Keratinocyte (primary cell): Measurements from ENCODE around the gene METAP1. TPM values are rescaled to one million over a fixed set of nuclear protein-coding genes. Genes with fewer than 3 reads are reported as not detected.

Source experiments
- DNase-seq: peaks from one replicate; pipeline ENCODE4 v3.0.0-alpha.2; 2011; ENCODE audit warnings: low read depth, missing footprints, low spot score
- FAIRE-seq: peaks from 2 replicates; lab custom pipeline; 2011; peaks lifted over from hg19 to GRCh38; lab: Jason Lieb, UNC
- H2AFZ ChIP-seq: 2 replicates; pipeline ENCODE4 v1.6.0; 2012; ENCODE audit warnings: low read length, control low read depth, inconsistent platforms; ENCODE audit not compliant: control insufficient read depth
- H3K27ac ChIP-seq: 2 replicates; pipeline ENCODE4 v1.5.1; 2011; ENCODE audit warnings: low read length; ENCODE audit not compliant: control insufficient read depth, insufficient read depth
- H3K27me3 ChIP-seq: 3 replicates; pipeline ENCODE4 v1.6.0; 2011; ENCODE audit warnings: low read length; ENCODE audit not compliant: control insufficient read depth, insufficient read depth; ENCODE audit errors: extremely low read depth
- H3K36me3 ChIP-seq, 2 experiments: 2 replicates in 1 of 2; 3 replicates in 1 of 2; pipeline ENCODE4 v1.5.1; 2011; ENCODE audit warnings: low read length in 2 of 2, mild to moderate bottlenecking in 1 of 2; ENCODE audit not compliant: control insufficient read depth in 2 of 2, insufficient read depth in 2 of 2; ENCODE audit errors: extremely low read depth in 1 of 2
- H3K4me1 ChIP-seq: 3 replicates; pipeline ENCODE4 v1.5.1; 2011; ENCODE audit warnings: low read length; ENCODE audit not compliant: control insufficient read depth, insufficient read depth; ENCODE audit errors: extremely low read depth
- H3K4me2 ChIP-seq: 3 replicates; pipeline ENCODE4 v1.6.0; 2011; ENCODE audit warnings: low read depth, low read length; ENCODE audit not compliant: control insufficient read depth, insufficient read depth; ENCODE audit errors: extremely low read depth
- H3K4me3 ChIP-seq, 3 experiments: fragments of 200-600 bp in 1 of 3; sonication (generic) in 1 of 3; 2 replicates in 2 of 3; 3 replicates in 1 of 3; pipeline ENCODE4 v1.5.1; 2011 to 2016; ENCODE audit warnings: low read length in 3 of 3, mild to moderate bottlenecking in 3 of 3, control low read depth in 2 of 3, inconsistent platforms in 1 of 3, low read depth in 1 of 3, mixed read lengths in 1 of 3, mixed run types in 1 of 3, moderate library complexity in 1 of 3; ENCODE audit not compliant: control insufficient read depth in 2 of 3, insufficient read depth in 2 of 3; ENCODE audit errors: extremely low read depth in 1 of 3
- H3K79me2 ChIP-seq: 2 replicates; pipeline ENCODE4 v1.6.0; 2012; ENCODE audit warnings: low read length; ENCODE audit not compliant: control insufficient read depth, insufficient read depth
- H3K9ac ChIP-seq: 3 replicates; pipeline ENCODE4 v1.6.0; 2011; ENCODE audit warnings: low read length; ENCODE audit not compliant: control insufficient read depth, insufficient read depth; ENCODE audit errors: extremely low read depth
- H3K9me1 ChIP-seq: 3 replicates; pipeline ENCODE4 v1.6.0; 2011; ENCODE audit warnings: low read length; ENCODE audit not compliant: control insufficient read depth, insufficient read depth; ENCODE audit errors: extremely low read depth
- H3K9me3 ChIP-seq: 2 replicates; pipeline ENCODE4 v1.5.1; 2012; ENCODE audit warnings: low read depth, low read length; ENCODE audit not compliant: control insufficient read depth
- H4K20me1 ChIP-seq: 3 replicates; pipeline ENCODE4 v1.6.0; 2011; ENCODE audit warnings: low read length; ENCODE audit not compliant: control insufficient read depth, insufficient read depth; ENCODE audit errors: extremely low read depth
- CTCF ChIP-seq, 3 experiments: IDR thresholded peaks in 1 of 3; conservative IDR thresholded peaks in 1 of 3; optimal IDR thresholded peaks in 1 of 3; 2 replicates in 2 of 3; 3 replicates in 1 of 3; pipeline versions ENCODE3 to v1.5.1; 2011; ENCODE audit warnings: low read length in 3 of 3, mild to moderate bottlenecking in 3 of 3, moderate library complexity in 2 of 3, control low read depth in 1 of 3, inconsistent platforms in 1 of 3; ENCODE audit not compliant: insufficient read depth in 2 of 3; ENCODE audit errors: extremely low read depth in 1 of 3
- EZH2 ChIP-seq: IDR thresholded peaks from one replicate; pipeline ENCODE4 v1.6.1; 2012; ENCODE audit warnings: inconsistent platforms, mild to moderate bottlenecking, low read length, moderate library complexity
- dilution Hi-C: fragments of 300-500 bp; cut with MboI; formaldehyde crosslinking; loops from one replicate; pipeline ENCODE4 v1.7.0; 2020; ENCODE audit warnings: low sequenced_read_pairs; ENCODE audit not compliant: extremely low pct_ligation_motif_present
- polyA plus RNA-seq, 5 experiments: library from polyadenylated mRNA; depleted of rRNA in 3 of 5; stranded (reverse) in 3 of 5; stranded (forward) in 1 of 5; unstranded in 1 of 5; fragments of >200 nt; gene quantifications; 1 replicate in 1 of 5; 2 replicates in 3 of 5; 3 replicates in 1 of 5; pipeline versions ENCODE4 v1.2.1 to v1.2.3, GENCODE V29; 2011 to 2012; ENCODE audit warnings: missing spikeins in 2 of 5, low read depth in 1 of 5, low replicate concordance in 1 of 5

The METAP1 gene
- polyA plus RNA-seq, 1 donor (not counting 4 experiments of a cell fraction or from before 2014, with no cell fraction given), result 89.4 TPM

GRCh38 chr4:99027304-99027703 lies 31.8 kb downstream of the METAP1 start:
- Histone ChIP-seq H3K79me2 (peaks cover 90% of the 10 kb centered on the region), H3K4me2 (no peak overlapping the region), H4K20me1 (peaks cover 4% of the 10 kb centered on the region), H3K4me3 (no peak overlapping the region), H2AFZ (no peak overlapping the region), H3K9me3 (no peaks in the 10 kb centered on the region), H3K27me3 (no peaks in the 10 kb centered on the region), H3K27ac (no peak overlapping the region), H3K36me3 (peaks cover 6 to 8% of the 10 kb centered on the region in 2 experiments), H3K9me1 (no peaks in the 10 kb centered on the region), H3K9ac (no peak overlapping the region), H3K4me1 (peaks cover 15% of the 10 kb centered on the region)
- DNase-seq (no peak), FAIRE-seq (no peak)
- TF ChIP-seq CTCF (optimal IDR thresholded peaks at IDR 0.05 in 1 of 3, IDR thresholded peaks at IDR 0.05 in 1 of 3, conservative IDR thresholded peaks at IDR 0.05 in 1 of 3; ENCODE audit: extremely low read depth in 1 of 3, insufficient read depth in 2 of 3, low read length in 3 of 3) (no peak), EZH2 (no peak)
- dilution Hi-C loops, result no loop called here

DNA sequence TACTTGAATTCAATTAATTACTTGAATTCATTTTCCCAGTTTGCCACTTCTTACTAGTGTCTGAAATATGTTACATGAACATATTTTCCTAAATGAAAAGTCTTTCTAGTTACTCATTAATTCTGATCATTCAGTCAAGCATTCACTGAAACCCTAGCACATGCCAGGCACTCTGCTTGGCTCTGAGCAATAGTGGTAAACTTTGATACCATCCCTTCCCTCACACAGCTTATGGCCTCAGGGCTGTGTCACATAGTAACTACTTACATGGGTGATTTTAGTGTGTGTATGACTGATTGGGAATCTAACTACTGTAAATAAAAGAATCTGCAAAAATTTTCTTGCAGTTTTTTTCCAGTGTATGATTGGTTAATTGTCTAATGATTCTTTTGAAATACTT lies 32.7 kb downstream of the METAP1 start:
- no peaks in the 10 kb centered on the region for H3K27me3 ChIP-seq
- H3K4me3 ChIP-seq, result no peak overlapping the region
- no peak overlapping the region for H2AFZ ChIP-seq
- no peaks in the 10 kb centered on the region for H3K9me3 ChIP-seq
- H3K27ac ChIP-seq, result no peak overlapping the region
- H3K9ac ChIP-seq, result no peak overlapping the region
- no peaks in the 10 kb centered on the region for H3K9me1 ChIP-seq
- H3K4me2 ChIP-seq, result no peak overlapping the region
- peaks cover 15% of the 10 kb centered on the region for H3K4me1 ChIP-seq
- TF ChIP-seq EZH2, result no peak
- TF ChIP-seq CTCF (optimal IDR thresholded peaks at IDR 0.05 in 1 of 3, IDR thresholded peaks at IDR 0.05 in 1 of 3, conservative IDR thresholded peaks at IDR 0.05 in 1 of 3; ENCODE audit: extremely low read depth in 1 of 3, insufficient read depth in 2 of 3, low read length in 3 of 3), result no peak
- peaks cover 4% of the 10 kb centered on the region for H4K20me1 ChIP-seq
- FAIRE-seq, result peak; percentile 43
- DNase-seq, result no peak
- peaks cover 2 to 8% of the 10 kb centered on the region in 2 experiments for H3K36me3 ChIP-seq
- H3K79me2 ChIP-seq, result peaks cover 91% of the 10 kb centered on the region
- dilution Hi-C loops, result no loop called here
